Activated T-cell treated with anti-CD3 and anti-CD28 coated beads for 1 hour (primary cell): ENCODE results near the gene RTBDN.
A peak's percentile ranks its signal among the peaks of the same experiment; 100 is the strongest.

ENCODE experiments used
- DNase-seq: peaks from one replicate; pipeline ENCODE4 v3.0.0-alpha.2; 2020; ENCODE audit warnings: low read depth

RTBDN gene

DNA sequence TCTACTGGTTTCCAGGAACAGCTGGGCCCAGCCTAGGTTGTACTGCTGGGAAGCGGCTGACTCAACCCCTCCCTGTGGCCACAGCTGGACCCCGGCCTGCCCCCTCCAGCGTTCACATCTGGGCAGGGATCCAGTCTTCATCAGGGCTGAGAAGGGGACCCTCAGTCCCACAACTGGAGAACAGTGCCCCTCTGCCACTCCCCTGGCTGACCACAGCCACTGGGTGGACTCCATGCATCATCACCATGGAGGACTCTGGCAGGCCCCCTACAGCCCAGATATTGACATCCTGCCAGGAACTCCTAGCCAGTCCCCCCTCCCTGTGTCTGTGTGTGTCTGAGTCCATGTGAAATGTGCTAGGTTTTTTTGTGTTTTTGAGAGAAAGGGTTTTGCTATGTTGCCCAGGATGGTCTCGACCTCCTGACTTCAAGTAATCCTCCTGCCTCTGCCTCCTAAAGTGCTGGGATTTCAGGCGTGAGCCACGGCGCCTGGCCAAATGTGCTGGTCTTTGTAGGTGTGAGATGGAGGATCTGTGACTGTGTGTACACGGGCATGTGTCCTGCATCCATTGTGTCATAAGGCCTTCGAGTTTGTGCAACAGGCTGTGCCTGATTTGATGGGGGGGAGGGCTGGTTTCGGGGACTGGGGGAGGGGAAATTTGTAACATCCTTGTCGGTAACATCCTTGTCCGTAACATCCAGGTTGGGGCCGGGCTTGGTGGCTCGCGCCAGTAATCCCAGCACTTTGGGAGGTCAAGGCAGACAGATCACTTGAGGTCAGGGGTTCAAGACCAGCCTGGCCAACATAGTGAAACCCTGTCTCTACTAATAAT, 55.0 kb downstream of the RTBDN start:
- no peak for DNase-seq

DNA sequence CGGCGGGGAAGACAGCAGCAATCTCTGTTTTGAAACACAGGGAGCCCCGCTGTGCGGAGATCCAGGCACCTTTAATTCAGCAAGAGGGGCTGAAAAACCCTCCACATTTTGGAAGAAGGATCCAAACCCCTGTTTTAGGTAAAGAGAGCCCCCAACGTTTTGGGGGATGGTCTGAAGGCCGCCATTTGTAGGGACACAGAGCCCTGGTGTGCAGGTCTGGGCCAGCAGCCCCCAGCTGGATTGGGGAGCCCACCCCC, 55.5 kb downstream of the RTBDN start:
- no peak for DNase-seq

DNA sequence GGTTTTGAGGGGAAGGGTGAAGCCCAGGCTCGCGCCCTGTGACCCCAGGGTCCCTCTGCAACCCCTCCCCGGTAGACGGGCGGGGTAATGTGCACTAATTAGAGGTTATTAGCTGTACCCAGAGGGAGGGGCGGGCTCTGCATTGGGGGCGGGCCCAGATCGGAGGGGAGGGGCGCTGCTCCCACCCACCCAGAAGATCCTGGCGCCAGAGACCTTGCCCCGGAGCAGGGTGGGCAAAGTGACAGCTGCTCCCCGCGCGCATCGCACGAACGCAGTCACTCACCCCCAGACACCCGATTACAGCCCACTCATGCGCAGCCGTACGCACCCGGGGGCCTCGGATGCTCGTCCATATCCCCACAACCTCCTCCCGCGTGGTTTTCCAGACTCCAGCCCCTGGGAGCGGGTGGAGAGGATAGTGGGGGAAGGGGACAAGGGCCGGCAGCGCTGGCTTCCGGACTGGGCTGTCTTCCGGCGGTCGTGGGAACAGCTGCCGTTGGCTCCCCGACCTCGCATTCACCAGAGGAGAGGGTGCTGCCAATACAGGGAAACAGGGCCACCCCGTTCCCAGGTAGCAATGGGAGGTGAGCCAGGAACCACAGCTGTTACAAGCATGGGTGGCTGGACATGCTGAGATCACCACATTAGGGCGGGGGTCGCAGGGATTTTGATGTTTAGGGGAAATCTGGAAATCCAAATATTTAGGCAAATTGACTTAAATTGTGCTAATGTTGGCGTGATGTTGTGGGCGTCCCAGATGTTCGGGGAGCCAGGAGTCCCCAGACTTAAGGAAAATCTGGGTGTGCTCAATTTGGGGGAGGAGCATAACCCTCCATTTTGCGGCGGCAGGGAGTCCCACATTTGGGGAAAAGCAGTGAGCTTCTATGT, 56.1 kb downstream of the RTBDN start:
- no peak for DNase-seq

DNA sequence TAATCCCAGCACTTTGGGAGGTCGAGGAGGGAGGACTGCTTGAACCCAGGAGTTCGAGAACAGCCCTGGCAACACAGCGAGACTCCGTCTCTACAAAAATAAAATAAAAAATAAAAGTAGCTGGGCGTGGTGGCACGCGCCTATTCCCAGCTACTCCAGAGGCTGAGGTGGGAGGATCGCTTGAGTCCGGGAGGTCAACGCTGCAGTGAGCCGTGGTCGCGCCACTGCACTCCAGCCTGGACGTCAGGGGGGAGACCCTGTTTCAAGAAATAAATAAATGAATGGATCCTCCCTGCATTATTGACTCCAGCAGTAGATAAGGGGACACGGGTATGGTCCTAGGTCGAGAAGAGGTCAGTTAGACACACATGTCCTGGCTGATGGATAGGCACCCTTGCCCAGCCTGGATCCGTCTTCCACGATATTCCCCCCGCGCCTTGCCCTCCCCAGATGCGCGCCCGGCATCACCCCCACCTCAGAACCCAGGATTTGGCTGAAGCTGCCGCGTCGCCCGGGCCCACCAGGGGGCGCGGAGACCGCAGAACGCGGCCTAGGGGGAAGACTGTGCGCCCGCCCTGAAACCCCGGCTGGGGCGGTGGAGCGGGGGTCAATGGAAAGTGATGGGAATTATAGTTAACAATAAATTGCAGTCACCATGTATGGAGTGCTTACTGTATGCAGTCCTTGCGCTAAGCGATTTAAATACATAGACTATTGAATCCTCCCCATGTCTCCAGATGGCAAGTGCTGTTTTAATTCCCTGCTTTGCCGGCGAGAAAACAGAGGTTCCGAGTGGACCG, 57.0 kb downstream of the RTBDN start:
- peak; percentile 78 for DNase-seq
